ENCODE measurements around the gene CACNB2. TPM values are rescaled to one million over a fixed set of nuclear protein-coding genes. Genes with fewer than 3 reads are reported as not detected.

The CACNB2 gene
- total RNA-seq, 2 donors from 2014 or later: 4.5 to 56.7 TPM

DNA sequence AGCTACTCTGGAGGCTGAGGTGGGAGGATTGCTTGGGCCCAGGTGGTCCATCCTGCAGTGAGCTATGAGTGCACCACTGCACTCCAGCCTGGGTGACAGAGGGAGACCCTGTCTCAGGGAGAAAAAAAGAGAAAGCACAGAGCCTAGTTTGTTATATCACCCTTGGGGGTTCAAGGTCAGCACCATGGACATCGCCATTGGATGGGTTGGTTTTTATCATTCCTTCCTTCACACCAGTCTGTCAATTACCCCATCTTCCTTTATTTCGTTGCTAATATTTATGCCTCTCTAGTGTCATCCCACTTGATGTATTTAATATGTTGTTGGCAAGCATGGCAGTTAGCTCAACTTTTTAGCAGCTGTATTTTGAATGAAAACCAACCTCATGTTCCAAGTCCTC lies 328.9 kb downstream of the CACNB2 start:
- no peaks in the 10 kb centered on the region for H3K9me3 ChIP-seq
- H3K27ac ChIP-seq: no peak overlapping the region
- DNase-seq (ENCODE audit: low spot score) (no peak), ATAC-seq (ENCODE audit: insufficient number of reproducible peaks, low FRiP score, low read depth) (no peak)
- no peaks in the 10 kb centered on the region for H3K36me3 ChIP-seq
- peaks cover 4 to 17% of the 10 kb centered on the region in 2 donors for H3K4me1 ChIP-seq (ENCODE audit: control insufficient read depth in 1 of 2, low read depth in 2 of 2)
- H3K27me3 ChIP-seq (replicated peaks; ENCODE audit: insufficient read depth): no peaks in the 10 kb centered on the region
- H3K4me3 ChIP-seq: no peak overlapping the region
- TF ChIP-seq, protein P1, sequence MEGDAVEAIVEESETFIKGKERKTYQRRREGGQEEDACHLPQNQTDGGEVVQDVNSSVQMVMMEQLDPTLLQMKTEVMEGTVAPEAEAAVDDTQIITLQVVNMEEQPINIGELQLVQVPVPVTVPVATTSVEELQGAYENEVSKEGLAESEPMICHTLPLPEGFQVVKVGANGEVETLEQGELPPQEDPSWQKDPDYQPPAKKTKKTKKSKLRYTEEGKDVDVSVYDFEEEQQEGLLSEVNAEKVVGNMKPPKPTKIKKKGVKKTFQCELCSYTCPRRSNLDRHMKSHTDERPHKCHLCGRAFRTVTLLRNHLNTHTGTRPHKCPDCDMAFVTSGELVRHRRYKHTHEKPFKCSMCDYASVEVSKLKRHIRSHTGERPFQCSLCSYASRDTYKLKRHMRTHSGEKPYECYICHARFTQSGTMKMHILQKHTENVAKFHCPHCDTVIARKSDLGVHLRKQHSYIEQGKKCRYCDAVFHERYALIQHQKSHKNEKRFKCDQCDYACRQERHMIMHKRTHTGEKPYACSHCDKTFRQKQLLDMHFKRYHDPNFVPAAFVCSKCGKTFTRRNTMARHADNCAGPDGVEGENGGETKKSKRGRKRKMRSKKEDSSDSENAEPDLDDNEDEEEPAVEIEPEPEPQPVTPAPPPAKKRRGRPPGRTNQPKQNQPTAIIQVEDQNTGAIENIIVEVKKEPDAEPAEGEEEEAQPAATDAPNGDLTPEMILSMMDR (IDR thresholded peaks at IDR 0.05): no peak

DNA sequence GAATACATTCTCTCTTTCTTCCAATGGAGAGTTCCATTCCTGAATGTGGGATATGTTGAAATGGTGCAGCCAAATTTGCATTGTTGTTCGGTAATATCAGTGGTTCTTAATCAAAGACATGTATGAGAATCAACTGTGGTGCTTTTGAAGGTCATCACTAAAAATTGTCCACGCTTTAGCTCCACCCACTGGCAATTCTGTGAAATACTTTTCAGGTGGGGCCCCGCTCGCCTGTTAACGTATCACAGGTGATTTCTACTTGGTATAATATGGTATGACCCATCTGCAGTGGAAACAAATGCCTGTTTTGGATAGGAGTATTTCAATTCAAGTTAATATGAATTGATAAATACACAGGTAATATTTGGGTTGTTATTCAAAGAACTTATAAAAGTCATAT lies 332.8 kb downstream of the CACNB2 start:
- DNase-seq (ENCODE audit: low spot score): no peak
- no peaks in the 10 kb centered on the region for H3K27me3 ChIP-seq (replicated peaks; ENCODE audit: insufficient read depth)
- ATAC-seq (ENCODE audit: insufficient number of reproducible peaks, low FRiP score, low read depth): no peak
- peak overlapping the region; percentile 37 for H3K4me3 ChIP-seq
- peak overlapping the region; percentile 65 to 71 for H3K27ac ChIP-seq
- TF ChIP-seq, protein P1 (IDR thresholded peaks at IDR 0.05): no peak
- H3K9me3 ChIP-seq: no peaks in the 10 kb centered on the region
- H3K36me3 ChIP-seq: no peaks in the 10 kb centered on the region
- peaks cover 4 to 20% of the 10 kb centered on the region in 2 donors for H3K4me1 ChIP-seq (ENCODE audit: control insufficient read depth in 1 of 2, low read depth in 2 of 2)

DNA sequence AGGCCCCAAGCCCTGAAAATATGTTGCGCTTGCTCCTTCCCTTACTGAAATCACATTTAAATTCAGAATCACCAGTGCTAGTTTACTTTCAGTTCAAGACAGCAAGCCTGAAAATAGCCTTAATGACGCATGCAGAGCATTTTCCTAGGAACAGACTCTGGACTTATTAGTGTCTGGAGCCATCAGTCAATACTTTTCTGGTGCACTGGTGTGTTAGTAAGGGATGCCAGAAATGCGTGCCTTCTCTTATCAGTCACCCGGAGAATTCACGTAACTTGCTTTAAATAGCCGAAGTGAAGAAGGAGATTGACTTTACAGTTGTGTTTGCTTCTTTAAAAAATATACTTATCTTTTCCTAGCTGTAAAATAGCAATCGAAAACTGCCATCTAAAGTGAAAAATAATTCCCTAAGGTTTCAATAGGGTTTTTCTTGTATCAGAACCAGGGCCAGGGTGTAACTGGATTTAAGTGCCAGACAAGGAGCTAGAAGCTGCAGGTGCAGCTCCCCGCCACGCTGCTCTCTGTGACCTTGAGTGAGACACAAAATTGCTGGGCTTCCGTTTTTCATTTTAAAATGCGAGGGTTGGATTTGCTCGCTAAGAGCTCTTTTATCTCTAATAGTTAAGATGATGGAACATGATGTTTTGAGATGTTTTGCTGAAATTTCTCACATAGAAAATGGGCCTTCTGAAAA lies 333.3 kb downstream of the CACNB2 start:
- H3K27me3 ChIP-seq (replicated peaks; ENCODE audit: insufficient read depth): no peaks in the 10 kb centered on the region
- peak overlapping the region; percentile 37 for H3K4me3 ChIP-seq
- peak overlapping the region; percentile 65 to 71 for H3K27ac ChIP-seq
- no peaks in the 10 kb centered on the region for H3K9me3 ChIP-seq
- peaks cover 4 to 20% of the 10 kb centered on the region in 2 donors for H3K4me1 ChIP-seq (ENCODE audit: control insufficient read depth in 1 of 2, low read depth in 2 of 2)
- DNase-seq (ENCODE audit: low spot score): peak; percentile 23
- no peaks in the 10 kb centered on the region for H3K36me3 ChIP-seq
- ATAC-seq (ENCODE audit: insufficient number of reproducible peaks, low FRiP score, low read depth): peak; percentile 95
- TF ChIP-seq, protein P1 (IDR thresholded peaks at IDR 0.05): no peak

GRCh38 chr10:18474118-18474455 lies 333.9 kb downstream of the CACNB2 start:
- TF ChIP-seq, protein P1 (IDR thresholded peaks at IDR 0.05): no peak
- H3K36me3 ChIP-seq: no peaks in the 10 kb centered on the region
- ATAC-seq (ENCODE audit: insufficient number of reproducible peaks, low FRiP score, low read depth) (no peak), DNase-seq (ENCODE audit: low spot score) (no peak)
- H3K27me3 ChIP-seq (replicated peaks; ENCODE audit: insufficient read depth): no peaks in the 10 kb centered on the region
- H3K27ac ChIP-seq: peak overlapping the region; percentile 64 to 71
- H3K4me3 ChIP-seq: peak overlapping the region; percentile 37
- H3K4me1 ChIP-seq (ENCODE audit: control insufficient read depth in 1 of 2, low read depth in 2 of 2): peaks cover 4 to 20% of the 10 kb centered on the region in 2 donors
- H3K9me3 ChIP-seq: no peaks in the 10 kb centered on the region

DNA sequence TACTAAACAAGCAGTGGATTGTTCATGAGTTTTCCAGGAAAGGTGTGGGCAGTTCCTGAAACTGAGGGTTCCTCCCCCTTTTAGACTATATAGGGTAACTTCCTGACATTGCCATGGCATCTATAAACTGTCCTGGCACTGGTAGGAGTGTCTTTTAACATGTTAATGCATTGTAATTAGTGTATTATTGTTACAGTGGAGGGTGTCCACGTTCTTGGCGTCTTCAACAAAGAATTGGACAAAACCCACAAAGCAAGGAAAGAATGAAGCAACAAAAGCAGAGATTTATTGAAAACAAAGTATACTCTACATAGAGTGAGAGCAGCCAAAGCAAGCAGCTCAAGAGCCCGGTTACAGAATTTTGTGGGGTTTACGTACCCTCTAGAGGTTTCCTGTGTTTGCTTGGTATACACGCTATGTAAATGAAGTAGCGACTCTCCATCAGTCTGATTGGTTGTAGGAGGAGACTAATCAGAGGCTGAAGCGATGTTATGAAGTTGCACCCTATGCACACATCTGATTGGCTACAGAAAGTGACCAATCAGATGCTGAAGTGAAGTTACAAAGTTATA lies 335.9 kb downstream of the CACNB2 start:
- DNase-seq (ENCODE audit: low spot score) (no peak), ATAC-seq (ENCODE audit: insufficient number of reproducible peaks, low FRiP score, low read depth) (no peak)
- no peaks in the 10 kb centered on the region for H3K9me3 ChIP-seq
- H3K4me1 ChIP-seq (ENCODE audit: control insufficient read depth in 1 of 2, low read depth in 2 of 2): peaks cover 4 to 20% of the 10 kb centered on the region in 2 donors
- TF ChIP-seq, protein P1 (IDR thresholded peaks at IDR 0.05): no peak
- no peaks in the 10 kb centered on the region for H3K27me3 ChIP-seq (replicated peaks; ENCODE audit: insufficient read depth)
- H3K27ac ChIP-seq: no peak overlapping the region
- H3K4me3 ChIP-seq: no peak overlapping the region
- no peaks in the 10 kb centered on the region for H3K36me3 ChIP-seq
